GM10248 (cell line): Measurements from ENCODE around the gene MCM3AP.

Experiments used
- CTCF ChIA-PET: fragments of 300-600 bp; sonication (Branson Sonifier 250); formaldehyde crosslinking; extraction: SDS; loops from one replicate; lab custom pipeline; 2021; ENCODE audit warnings: antibody characterized with exemption; lab: Yijun Ruan, JAX
- POLR2A ChIA-PET: fragments of 350-650 bp; sonication (Branson Sonifier 250); formaldehyde crosslinking; extraction: SDS; loops from one replicate; lab custom pipeline; 2020; ENCODE audit warnings: antibody characterized with exemption; lab: Yijun Ruan, JAX
- DNase-seq: peaks from one replicate; pipeline ENCODE4 v3.0.0; 2012; ENCODE audit errors: extremely low spot score
- TF ChIP-seq, protein P1 (sequence below): IDR thresholded peaks from 2 replicates; pipeline ENCODE4 v1.5.1; 2012; ENCODE audit warnings: mild to moderate bottlenecking, low read depth; ENCODE audit errors: extremely low read depth, missing control alignments, control extremely low read depth

The MCM3AP gene

GRCh38 chr21:46222436-46223116 lies 62.8 kb downstream of the MCM3AP start:
- TF ChIP-seq, protein P1, sequence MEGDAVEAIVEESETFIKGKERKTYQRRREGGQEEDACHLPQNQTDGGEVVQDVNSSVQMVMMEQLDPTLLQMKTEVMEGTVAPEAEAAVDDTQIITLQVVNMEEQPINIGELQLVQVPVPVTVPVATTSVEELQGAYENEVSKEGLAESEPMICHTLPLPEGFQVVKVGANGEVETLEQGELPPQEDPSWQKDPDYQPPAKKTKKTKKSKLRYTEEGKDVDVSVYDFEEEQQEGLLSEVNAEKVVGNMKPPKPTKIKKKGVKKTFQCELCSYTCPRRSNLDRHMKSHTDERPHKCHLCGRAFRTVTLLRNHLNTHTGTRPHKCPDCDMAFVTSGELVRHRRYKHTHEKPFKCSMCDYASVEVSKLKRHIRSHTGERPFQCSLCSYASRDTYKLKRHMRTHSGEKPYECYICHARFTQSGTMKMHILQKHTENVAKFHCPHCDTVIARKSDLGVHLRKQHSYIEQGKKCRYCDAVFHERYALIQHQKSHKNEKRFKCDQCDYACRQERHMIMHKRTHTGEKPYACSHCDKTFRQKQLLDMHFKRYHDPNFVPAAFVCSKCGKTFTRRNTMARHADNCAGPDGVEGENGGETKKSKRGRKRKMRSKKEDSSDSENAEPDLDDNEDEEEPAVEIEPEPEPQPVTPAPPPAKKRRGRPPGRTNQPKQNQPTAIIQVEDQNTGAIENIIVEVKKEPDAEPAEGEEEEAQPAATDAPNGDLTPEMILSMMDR: no peak
- no peak for DNase-seq
- CTCF ChIA-PET: no interaction called here
- POLR2A ChIA-PET: no interaction called here

DNA sequence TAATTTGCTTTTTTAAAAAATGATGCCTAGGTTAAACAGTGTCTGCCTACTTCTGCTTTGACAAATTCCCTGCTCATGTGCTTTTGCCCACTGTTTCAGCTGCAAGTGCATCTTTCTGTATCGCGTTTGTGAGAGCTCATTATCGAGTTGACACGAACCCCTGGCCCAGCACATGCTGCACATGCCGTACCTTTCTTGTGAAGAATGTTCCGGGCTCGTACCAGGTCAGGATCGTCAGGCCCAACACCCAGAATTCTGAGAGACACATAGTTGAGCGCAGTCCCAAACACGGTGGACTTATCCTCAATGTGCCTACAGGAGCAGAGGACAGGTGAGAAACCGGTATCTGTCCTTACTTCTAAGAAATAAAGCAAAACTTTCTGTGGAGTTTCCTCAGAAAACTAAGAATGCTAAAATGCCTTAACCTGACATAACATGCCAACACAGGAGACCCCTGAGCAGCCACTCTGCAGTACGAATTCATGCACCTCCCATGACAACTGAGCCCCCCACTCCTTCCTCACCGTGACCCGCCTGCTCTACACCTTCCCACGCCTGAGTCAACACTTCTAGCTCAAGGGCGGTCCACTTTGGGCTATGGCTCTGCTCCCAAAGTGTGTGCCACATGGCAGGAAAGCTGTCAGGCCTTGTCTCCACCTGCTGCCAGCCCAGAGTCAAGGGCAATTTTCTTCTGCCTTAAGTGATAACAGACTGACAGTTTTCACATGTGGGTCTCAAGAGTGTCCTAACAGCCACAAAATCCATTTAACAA lies 63.6 kb downstream of the MCM3AP start:
- TF ChIP-seq, protein P1: no peak
- ChIA-PET CTCF (interaction anchor here (1.2 kb wide), 1 partner anchor 10 kb away, joined by 3 read pairs; no protein-coding TSS in a partner anchor), POLR2A (no interaction called here)
- DNase-seq: no peak

- POLR2A ChIA-PET: no interaction called here
- TF ChIP-seq, protein P1: no peak
- CTCF ChIA-PET: interaction anchor here (1.2 kb wide), 2 partner anchors 9 to 31 kb away, joined by 3 to 4 read pairs; no protein-coding TSS in a partner anchor
- DNase-seq: no peak
Measured at GRCh38 chr21:46220847-46221246, 64.6 kb downstream of the MCM3AP start.

DNA sequence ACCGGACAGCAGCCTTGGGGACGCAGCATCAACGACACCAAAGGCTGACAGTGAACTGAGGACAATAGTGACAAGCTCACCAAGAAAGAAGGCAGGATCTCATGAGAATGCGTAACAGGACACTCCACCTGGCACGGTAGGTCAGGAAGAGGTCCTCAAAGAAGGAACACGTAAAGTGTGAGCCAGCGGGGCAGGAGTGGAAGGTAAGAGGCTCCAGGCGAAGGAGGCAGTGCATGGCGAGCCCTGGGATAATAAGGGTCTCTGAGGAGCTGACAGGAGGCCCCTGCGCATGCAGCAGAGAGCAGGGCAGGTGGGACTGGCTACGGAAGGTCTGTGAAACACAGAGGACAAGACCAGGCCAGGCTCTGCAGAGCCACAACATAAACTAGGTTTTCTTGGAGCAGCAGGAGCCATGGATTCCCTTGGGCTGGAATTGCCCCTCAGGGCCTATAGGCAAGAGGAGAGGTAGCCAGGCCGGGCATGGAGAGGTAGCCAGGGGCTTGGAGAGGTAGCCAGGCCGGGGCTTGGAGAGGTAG lies 65.1 kb downstream of the MCM3AP start:
- CTCF ChIA-PET: interaction anchor here (1.1 to 1.2 kb wide), 2 partner anchors 30 to 77 kb away, joined by 3 to 4 read pairs; no protein-coding TSS in a partner anchor
- TF ChIP-seq, protein P1: no peak
- POLR2A ChIA-PET: interaction anchor here (0.6 kb wide), 1 partner anchor 8 kb away, joined by 3 read pairs; the partner anchor contains the start of gene LSS
- no peak for DNase-seq

DNA sequence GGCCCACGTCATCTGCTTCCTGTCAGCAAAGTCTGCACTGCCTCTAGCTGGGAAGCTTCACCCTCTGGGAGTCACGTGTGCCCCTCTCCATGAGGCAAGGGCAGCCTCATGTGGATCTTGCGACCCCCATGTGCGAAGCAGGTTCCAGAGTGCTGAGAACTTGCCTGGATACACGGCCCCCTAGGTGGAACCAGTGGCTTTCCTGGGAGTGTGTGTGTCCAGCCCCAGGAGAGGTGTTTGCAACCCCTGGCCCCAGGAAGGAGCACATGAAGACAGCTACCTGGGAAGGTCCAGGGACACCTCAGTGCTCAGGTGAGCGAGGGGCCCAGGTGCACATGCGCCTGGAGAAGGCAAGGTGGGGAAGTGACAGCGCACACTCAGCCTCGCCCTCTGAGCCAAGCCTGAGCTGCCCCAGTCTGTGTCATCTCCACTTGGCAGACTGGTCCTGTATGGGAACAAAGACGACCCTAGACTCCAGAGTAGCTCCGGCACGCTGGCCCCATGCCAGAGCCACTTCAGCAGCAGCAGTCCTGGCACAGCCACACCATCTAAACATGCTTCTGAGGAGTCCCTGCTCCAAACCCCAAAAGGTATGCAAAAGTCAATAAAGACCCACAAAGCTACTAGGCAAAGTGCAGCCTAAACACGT lies 65.7 kb downstream of the MCM3AP start:
- DNase-seq: no peak
- POLR2A ChIA-PET: interaction anchor here (0.5 to 0.6 kb wide), 3 partner anchors 9 to 148 kb away, joined by 3 to 5 read pairs (median 3); partner anchors contain the start of gene LSS
- TF ChIP-seq, protein P1: no peak
- CTCF ChIA-PET: interaction anchor here (1.1 to 1.2 kb wide), 2 partner anchors 30 to 76 kb away, joined by 3 to 4 read pairs; no protein-coding TSS in a partner anchor
